Vagina (tissue), 2 donors: Measurements from ENCODE around the gene GTF3C4. TPM values are rescaled to one million over a fixed set of nuclear protein-coding genes. Genes with fewer than 3 reads are reported as not detected.

ENCODE experiments used
- DNase-seq, 2 donors: peaks; one replicate each; pipeline ENCODE4 v3.0.0-alpha.2; 2017; ENCODE audit errors: extremely low spot score in 2 of 2
- H3K27ac ChIP-seq: fragments of 200-600 bp; sonication (generic); one replicate; pipeline ENCODE4 v1.5.1; 2019
- H3K27me3 ChIP-seq: fragments of 200-600 bp; sonication (generic); one replicate; pipeline ENCODE4 v1.5.1; 2019
- H3K36me3 ChIP-seq, 2 donors: fragments of 200-600 bp; sonication (generic); one replicate each; pipeline ENCODE4 v1.5.1; 2017 to 2019
- H3K4me1 ChIP-seq: fragments of 200-600 bp; sonication (generic); one replicate; pipeline ENCODE4 v1.5.1; 2019
- H3K4me3 ChIP-seq, 2 donors: fragments of 200-600 bp; sonication (generic); 1 replicate in 1 of 2; 2 replicates in 1 of 2; pipeline ENCODE4 v1.5.1; 2016 to 2019
- H3K9me3 ChIP-seq: fragments of 200-600 bp; sonication (generic); one replicate; pipeline ENCODE4 v1.5.1; 2019
- CTCF ChIP-seq, 3 experiments: fragments of 450-650 bp in 2 of 3; fragments of 200-600 bp in 1 of 3; sonication (generic) in 1 of 3; IDR thresholded peaks; one replicate each; pipeline ENCODE4 v1.5.1; 2017 to 2019; ENCODE audit warnings: antibody characterized with exemption in 3 of 3, mild to moderate bottlenecking in 2 of 3, moderate library complexity in 2 of 3
- POLR2A ChIP-seq, 2 donors: fragments of 450-650 bp; IDR thresholded peaks; one replicate each; pipeline ENCODE4 v1.6.1; 2017; ENCODE audit warnings: antibody characterized with exemption in 2 of 2, mild to moderate bottlenecking in 2 of 2, moderate library complexity in 2 of 2
- POLR2AphosphoS5 ChIP-seq, 2 donors: sonication (generic); formaldehyde crosslinking; IDR thresholded peaks; one replicate each; pipeline ENCODE4 v1.9.0; 2017; ENCODE audit warnings: antibody characterized with exemption in 2 of 2, mild to moderate bottlenecking in 2 of 2, low read depth in 1 of 2; ENCODE audit not compliant: insufficient read depth in 1 of 2
- intact Hi-C: fragments of 100-400 bp; cut with DNase I; formaldehyde crosslinking; loops from one replicate; pipeline ENCODE4 v1.15.1; 2023
- total RNA-seq: library from RNA; depleted of rRNA; stranded (reverse); fragments of >200 nt; gene quantifications from one replicate; pipeline ENCODE4 v1.2.3, GENCODE V29; 2016

Gene GTF3C4
- total RNA-seq, 1 donor from 2014 or later, result 8.8 TPM

GRCh38 chr9:132632413-132633129, 37.7 kb upstream of the GTF3C4 start:
- TF ChIP-seq POLR2AphosphoS5 (IDR thresholded peaks at IDR 0.05; ENCODE audit: insufficient read depth in 1 of 2, low read depth in 1 of 2), result no peak
- TF ChIP-seq POLR2A (IDR thresholded peaks at IDR 0.05), result no peak
- TF ChIP-seq CTCF (IDR thresholded peaks at IDR 0.05), result no peak
- no peaks in the 10 kb centered on the region for H3K4me1 ChIP-seq
- H3K27ac ChIP-seq, result no peak overlapping the region
- H3K36me3 ChIP-seq, result peaks cover 0 to 28% of the 10 kb centered on the region in 2 donors
- no peak overlapping the region for H3K4me3 ChIP-seq
- no peaks in the 10 kb centered on the region for H3K9me3 ChIP-seq
- no peak for DNase-seq
- no peaks in the 10 kb centered on the region for H3K27me3 ChIP-seq
- intact Hi-C loops, result no loop called here

GRCh38 chr9:132634327-132634726, 35.9 kb upstream of the GTF3C4 start:
- Histone ChIP-seq H3K27ac (no peak overlapping the region), H3K4me3 (no peak overlapping the region), H3K36me3 (peaks cover 0 to 26% of the 10 kb centered on the region in 2 donors), H3K9me3 (no peaks in the 10 kb centered on the region), H3K27me3 (no peaks in the 10 kb centered on the region), H3K4me1 (no peaks in the 10 kb centered on the region)
- DNase-seq, result no peak
- TF ChIP-seq POLR2AphosphoS5 (IDR thresholded peaks at IDR 0.05; ENCODE audit: insufficient read depth in 1 of 2, low read depth in 1 of 2) (no peak), CTCF (IDR thresholded peaks at IDR 0.05) (no peak), POLR2A (IDR thresholded peaks at IDR 0.05) (no peak)
- intact Hi-C loops, result no loop called here

GRCh38 chr9:132637351-132637750, 32.9 kb upstream of the GTF3C4 start:
- Histone ChIP-seq H3K27ac (no peak overlapping the region), H3K9me3 (no peaks in the 10 kb centered on the region), H3K27me3 (no peaks in the 10 kb centered on the region), H3K4me1 (no peaks in the 10 kb centered on the region), H3K36me3 (peaks cover 0 to 42% of the 10 kb centered on the region in 2 donors), H3K4me3 (no peak overlapping the region)
- TF ChIP-seq POLR2A (IDR thresholded peaks at IDR 0.05), result no peak
- no peak for TF ChIP-seq POLR2AphosphoS5 (IDR thresholded peaks at IDR 0.05; ENCODE audit: insufficient read depth in 1 of 2, low read depth in 1 of 2)
- no peak for TF ChIP-seq CTCF (IDR thresholded peaks at IDR 0.05)
- no peak for DNase-seq
- intact Hi-C loops, result no loop called here

GRCh38 chr9:132637801-132638200, 32.5 kb upstream of the GTF3C4 start:
- intact Hi-C loops, result no loop called here
- Histone ChIP-seq H3K36me3 (peaks cover 0 to 42% of the 10 kb centered on the region in 2 donors), H3K9me3 (no peaks in the 10 kb centered on the region), H3K27me3 (no peaks in the 10 kb centered on the region), H3K4me3 (no peak overlapping the region), H3K4me1 (no peaks in the 10 kb centered on the region), H3K27ac (no peak overlapping the region)
- no peak for DNase-seq
- TF ChIP-seq POLR2AphosphoS5 (IDR thresholded peaks at IDR 0.05; ENCODE audit: insufficient read depth in 1 of 2, low read depth in 1 of 2), result no peak
- TF ChIP-seq POLR2A (IDR thresholded peaks at IDR 0.05), result no peak
- no peak for TF ChIP-seq CTCF (IDR thresholded peaks at IDR 0.05)

GRCh38 chr9:132638240-132638639, 32.0 kb upstream of the GTF3C4 start:
- no peak overlapping the region for H3K4me3 ChIP-seq
- intact Hi-C loops, result no loop called here
- TF ChIP-seq CTCF (IDR thresholded peaks at IDR 0.05), result no peak
- TF ChIP-seq POLR2A (IDR thresholded peaks at IDR 0.05), result no peak
- TF ChIP-seq POLR2AphosphoS5 (IDR thresholded peaks at IDR 0.05; ENCODE audit: insufficient read depth in 1 of 2, low read depth in 1 of 2), result no peak
- no peak for DNase-seq
- H3K4me1 ChIP-seq, result no peaks in the 10 kb centered on the region
- no peaks in the 10 kb centered on the region for H3K9me3 ChIP-seq
- H3K27ac ChIP-seq, result no peak overlapping the region
- peaks cover 0 to 42% of the 10 kb centered on the region in 2 donors for H3K36me3 ChIP-seq
- H3K27me3 ChIP-seq, result no peaks in the 10 kb centered on the region
